HT1080 (cell line): ENCODE measurements around the gene LACTB. TPM values are rescaled to one million over a fixed set of nuclear protein-coding genes. Genes with fewer than 3 reads are reported as not detected.
"Not testable (repeated sequence)": the region's sequence is repeated elsewhere in the genome, so short reads cannot be mapped to it uniquely, and the experiment has no call there.

Experiments used
- DNase-seq: peaks from one replicate; pipeline ENCODE4 v3.0.0-alpha.2; 2015; ENCODE audit warnings: low read depth
- total RNA-seq: library from RNA; depleted of rRNA; stranded (reverse); fragments of >200 nt; shearing (Covaris generic); gene quantifications from 2 replicates; pipeline ENCODE4 v1.2.3, GENCODE V29; 2014

The LACTB gene
- total RNA-seq, 1 experiment from 2014 or later, result 18.6 TPM

- DNase-seq, result peak; percentile 98
Measured at GRCh38 chr15:63089260-63090043, 32.2 kb upstream of the LACTB start.

- DNase-seq, result no peak
Measured at GRCh38 chr15:63090472-63090871, 31.2 kb upstream of the LACTB start.

- DNase-seq, result no peak
Measured at GRCh38 chr15:63090887-63091286, 30.8 kb upstream of the LACTB start.

DNA sequence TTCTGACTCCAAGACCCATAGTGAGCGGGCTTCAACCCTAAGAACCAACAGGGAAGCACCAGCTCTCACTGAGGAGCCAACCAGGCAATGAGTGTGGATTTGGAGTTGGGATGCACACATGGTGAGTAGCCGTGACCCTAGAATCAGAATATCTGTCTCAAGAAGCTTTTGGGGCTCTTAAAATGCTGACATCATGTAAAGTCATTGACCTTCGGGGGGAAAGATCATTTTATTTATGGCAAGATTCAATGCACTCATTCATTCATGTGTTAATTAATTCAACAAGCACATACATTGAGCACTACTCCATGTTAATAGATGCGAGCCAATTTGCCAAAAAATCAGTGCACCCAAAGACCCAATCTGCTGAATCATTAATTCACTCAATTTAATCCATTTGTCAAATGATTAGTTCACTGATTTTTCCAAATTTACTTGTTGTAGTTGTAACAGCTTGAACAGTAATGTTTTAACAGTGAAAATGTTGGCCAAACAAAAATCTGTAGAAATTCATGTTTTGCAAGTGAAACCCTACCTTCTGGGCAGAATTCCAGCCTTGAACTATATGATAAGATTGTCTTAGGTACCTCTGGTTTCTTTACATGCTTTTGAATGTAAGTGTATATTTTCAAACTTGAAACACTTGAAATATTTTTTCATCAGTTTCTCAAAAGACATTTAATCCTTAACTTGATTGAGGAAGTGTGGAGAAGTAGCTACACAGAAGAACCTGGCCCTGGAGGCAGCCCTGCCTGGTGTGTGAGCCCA lies 29.8 kb upstream of the LACTB start:
- DNase-seq, result no peak

- DNase-seq, result peak; percentile 77
Measured at GRCh38 chr15:63093486-63094205, 28.0 kb upstream of the LACTB start.

DNA sequence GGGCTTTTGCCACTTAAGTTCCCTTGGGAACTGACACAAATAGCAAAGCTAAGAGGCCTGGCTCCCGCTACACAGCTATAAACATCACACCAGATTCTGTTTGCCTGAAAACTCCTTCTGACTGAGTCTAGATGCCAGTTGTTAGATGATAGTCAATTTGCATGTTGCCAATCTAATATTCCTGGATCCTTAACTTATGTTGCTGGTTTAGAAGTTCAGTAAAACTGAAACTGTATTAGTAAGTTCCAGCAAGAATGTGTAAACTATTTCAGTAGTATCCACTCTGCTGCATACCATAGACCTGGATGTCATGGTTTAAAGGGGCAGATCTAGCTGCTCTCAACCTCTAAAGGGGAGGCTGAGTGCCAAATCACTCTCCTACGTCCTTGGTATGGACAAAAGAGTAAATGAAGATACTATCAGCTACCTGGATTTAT lies 27.1 kb upstream of the LACTB start:
- DNase-seq, result peak; percentile 41

- DNase-seq, result no peak
Measured at GRCh38 chr15:63096178-63096577, 25.5 kb upstream of the LACTB start.

DNA sequence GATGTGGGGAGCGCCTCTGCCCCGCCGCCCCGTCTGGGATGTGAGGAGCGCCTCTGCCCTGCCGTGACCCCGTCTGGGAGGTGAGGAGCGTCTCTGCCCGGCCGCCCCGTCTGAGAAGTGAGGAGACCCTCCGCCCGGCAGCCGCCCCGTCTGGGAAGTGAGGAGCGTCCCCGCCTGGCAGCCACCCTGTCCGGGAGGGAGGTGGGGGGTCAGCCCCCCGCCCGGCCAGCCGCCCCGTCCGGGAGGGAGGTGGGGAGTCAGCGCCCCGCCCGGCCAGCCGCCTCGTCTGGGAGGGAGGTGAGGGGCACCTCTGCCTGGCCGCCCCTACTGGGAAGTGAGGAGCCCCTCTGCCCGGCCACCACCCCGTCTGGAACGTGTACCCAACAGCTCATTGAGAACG lies 22.8 kb upstream of the LACTB start:
- not testable (repeated sequence) for DNase-seq

DNA sequence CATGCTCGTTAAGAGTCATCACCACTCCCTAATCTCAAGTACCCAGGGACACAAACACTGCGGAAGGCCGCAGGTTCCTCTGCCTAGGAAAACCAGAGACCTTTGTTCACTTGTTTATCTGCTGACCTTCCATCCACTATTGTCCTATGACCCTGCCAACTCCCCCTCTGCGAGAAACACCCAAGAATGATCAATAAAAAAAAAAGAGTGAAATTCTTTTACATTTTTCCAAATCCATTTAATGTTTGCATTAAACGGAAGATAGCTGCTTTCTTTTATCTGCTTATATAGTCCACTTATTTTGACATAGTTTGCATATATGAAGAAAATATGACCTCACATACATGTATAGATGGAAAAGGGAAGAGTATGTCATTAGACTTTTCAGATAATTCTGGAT lies 22.1 kb upstream of the LACTB start:
- DNase-seq, result not testable (repeated sequence)

- DNase-seq, result no peak
Measured at GRCh38 chr15:63103416-63103815, 18.2 kb upstream of the LACTB start.

DNA sequence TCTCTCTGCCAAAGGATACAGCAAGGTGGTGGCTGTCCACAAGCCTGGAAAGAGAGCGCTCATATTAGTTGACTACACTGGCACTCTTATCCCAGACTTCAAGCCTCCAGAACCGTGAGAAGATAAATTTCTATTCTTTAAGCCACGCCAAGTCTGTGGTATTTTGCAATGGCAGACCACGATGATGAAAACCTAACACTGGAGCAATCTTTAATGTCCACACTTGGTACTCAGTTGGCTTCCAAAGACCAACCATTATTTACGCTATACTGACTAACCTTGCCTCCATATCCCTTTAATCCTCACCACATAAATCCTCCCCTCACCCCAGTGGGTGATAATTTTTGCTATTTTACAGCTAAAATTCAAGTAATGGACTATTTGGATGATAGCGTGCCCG lies 16.9 kb upstream of the LACTB start:
- no peak for DNase-seq

GRCh38 chr15:63105354-63105753 lies 16.3 kb upstream of the LACTB start:
- not testable (repeated sequence) for DNase-seq

GRCh38 chr15:63107895-63108546 lies 13.6 kb upstream of the LACTB start:
- DNase-seq, result peak; percentile 100

DNA sequence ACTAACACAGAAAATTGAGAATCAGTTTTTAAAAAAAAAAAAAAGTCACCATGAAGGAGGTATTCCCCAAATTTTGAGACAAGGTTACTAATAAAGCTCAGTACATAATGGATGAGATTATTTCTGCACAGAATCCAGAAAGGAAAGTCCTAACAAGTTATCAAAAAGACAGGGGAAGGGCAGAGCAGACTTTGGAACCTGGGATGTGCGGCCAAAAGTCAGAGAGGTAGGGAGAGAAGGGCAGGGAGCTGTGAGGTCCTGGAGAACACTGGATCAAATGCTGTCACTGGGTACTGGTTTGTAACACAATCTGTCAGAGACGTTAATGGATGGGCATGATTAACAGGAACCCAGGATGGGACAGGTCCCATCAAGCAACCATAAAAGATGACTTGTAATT lies 12.2 kb upstream of the LACTB start:
- DNase-seq, result no peak

GRCh38 chr15:63109920-63110319 lies 11.7 kb upstream of the LACTB start:
- DNase-seq, result no peak

DNA sequence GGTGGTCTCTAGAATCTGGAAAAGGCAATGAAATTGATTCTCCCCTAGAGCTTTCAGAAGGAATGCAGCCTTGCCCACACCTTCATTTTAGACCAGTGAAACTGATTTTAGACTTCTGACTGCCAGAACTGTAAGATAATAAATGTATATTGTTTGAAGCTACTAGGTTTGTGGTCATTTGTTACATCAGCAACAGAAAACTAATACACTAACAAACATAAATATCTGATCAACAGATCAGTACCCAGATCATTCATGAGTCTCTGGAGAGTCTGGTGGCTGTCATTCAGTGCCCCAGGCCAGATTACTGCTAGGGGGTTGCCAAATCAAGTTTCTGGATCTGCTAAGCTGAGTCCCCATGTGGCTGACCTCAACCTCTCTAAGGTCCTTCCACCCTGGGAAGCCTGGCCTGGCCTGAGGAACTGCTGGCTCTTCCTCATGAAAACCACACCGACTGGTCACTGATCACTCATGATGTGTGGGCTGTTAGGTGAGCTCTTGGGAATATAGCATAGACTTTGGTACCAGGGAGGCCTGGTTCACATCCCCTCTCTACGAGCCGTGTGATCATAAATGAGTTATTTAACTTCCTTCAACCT lies 11.1 kb upstream of the LACTB start:
- no peak for DNase-seq

GRCh38 chr15:63111481-63111880 lies 10.2 kb upstream of the LACTB start:
- DNase-seq, result no peak

DNA sequence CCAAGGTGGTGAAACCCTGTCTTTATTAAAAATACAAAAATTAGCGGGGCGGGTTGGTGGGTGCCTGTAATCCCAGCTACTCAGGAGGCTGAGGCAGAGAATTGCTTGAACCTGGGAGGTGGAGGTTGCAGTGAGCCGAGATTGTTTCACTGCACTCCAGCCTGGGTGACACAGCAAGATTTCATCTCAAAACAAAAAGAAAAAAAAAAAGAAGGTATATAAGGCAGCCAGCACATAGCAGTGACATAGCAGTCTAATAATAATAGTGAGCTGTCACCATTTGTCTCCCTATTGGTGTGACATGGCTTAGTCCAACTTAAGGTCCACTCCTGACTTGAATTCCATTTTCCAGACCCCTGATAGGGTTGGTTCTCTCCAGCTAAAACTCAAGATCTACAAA lies 8.8 kb upstream of the LACTB start:
- DNase-seq, result no peak

DNA sequence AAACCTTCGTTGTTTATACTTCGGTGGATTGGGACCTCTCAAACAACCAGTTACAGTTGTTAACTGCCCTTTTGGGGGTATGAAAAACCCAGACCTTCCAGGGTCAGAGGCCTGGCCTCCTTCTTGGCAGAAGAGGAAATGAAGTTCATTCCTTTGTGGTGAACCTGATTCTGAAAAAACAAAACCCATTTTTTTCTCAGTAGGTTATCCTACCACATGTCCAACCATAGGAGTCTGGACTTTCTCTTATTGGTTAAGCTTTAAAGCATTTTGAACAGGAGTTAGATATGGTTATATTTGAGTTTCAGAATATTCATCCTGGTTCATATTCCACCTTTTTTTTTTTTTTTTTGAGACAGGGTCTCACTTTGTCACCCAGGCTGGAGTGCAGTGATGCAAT lies 7.2 kb upstream of the LACTB start:
- DNase-seq, result peak; percentile 46

GRCh38 chr15:63118854-63119253 lies 2.8 kb upstream of the LACTB start:
- no peak for DNase-seq
